Measurements from ENCODE around the gene RHOC.

RHOC gene

DNA sequence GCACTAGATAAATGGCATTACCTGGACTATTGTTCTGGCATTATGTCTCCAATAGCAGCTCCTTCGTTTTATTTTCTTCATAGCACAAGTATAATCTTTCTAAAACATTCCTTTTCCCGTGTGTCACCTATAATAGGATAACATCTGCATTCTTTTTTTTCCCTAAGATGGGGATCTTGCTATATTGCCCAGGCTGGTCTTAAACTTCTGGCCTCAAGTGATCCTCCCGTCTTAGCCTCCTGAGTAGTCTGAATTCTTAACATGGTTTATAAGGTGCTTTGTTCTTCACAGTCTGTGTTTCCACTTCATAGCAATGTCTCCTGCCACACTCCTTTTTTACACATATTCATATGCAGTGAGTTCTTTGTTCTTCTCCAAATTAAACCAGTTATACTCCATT is 41.1 kb downstream of the RHOC start:
- H3K36me3 Mint-ChIP-seq (ENCODE audit: low read depth): peaks cover 79% of the 10 kb centered on the region
- H3K27me3 Mint-ChIP-seq (ENCODE audit: low read depth): no peaks in the 10 kb centered on the region
- H3K27ac Mint-ChIP-seq: no peak overlapping the region
- no peaks in the 10 kb centered on the region for H3K4me1 Mint-ChIP-seq
- no peak overlapping the region for H3K4me3 Mint-ChIP-seq
- H3K9me3 Mint-ChIP-seq: no peaks in the 10 kb centered on the region
- TF ChIP-seq, protein P1, sequence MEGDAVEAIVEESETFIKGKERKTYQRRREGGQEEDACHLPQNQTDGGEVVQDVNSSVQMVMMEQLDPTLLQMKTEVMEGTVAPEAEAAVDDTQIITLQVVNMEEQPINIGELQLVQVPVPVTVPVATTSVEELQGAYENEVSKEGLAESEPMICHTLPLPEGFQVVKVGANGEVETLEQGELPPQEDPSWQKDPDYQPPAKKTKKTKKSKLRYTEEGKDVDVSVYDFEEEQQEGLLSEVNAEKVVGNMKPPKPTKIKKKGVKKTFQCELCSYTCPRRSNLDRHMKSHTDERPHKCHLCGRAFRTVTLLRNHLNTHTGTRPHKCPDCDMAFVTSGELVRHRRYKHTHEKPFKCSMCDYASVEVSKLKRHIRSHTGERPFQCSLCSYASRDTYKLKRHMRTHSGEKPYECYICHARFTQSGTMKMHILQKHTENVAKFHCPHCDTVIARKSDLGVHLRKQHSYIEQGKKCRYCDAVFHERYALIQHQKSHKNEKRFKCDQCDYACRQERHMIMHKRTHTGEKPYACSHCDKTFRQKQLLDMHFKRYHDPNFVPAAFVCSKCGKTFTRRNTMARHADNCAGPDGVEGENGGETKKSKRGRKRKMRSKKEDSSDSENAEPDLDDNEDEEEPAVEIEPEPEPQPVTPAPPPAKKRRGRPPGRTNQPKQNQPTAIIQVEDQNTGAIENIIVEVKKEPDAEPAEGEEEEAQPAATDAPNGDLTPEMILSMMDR (IDR thresholded peaks at IDR 0.05; ENCODE audit: unreplicated experiment in 3 of 3): no peak

DNA sequence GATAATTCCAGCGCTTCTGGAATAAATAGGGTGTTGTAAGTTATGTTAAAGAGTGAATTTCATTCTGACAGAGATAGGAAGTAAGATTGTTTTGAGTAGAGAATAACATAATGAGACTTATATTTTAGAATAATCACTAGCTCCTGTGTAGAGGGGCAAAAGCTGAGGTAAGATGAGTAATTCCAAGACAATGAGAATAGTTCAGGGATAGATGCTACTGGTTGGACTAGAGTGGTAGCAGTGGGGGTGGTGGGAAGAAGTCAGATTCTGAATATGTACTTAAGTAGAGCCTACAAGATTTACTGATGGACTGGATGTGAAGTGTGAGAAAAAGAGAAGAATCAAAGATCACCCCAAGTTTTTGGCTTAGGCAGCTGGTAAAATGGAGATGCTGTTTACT is 55.7 kb downstream of the RHOC start:
- TF ChIP-seq, protein P1 (IDR thresholded peaks at IDR 0.05; ENCODE audit: unreplicated experiment in 3 of 3): no peak
- H3K36me3 Mint-ChIP-seq (ENCODE audit: low read depth): peaks cover 52% of the 10 kb centered on the region
- no peaks in the 10 kb centered on the region for H3K27me3 Mint-ChIP-seq (ENCODE audit: low read depth)
- H3K27ac Mint-ChIP-seq: no peak overlapping the region
- H3K4me3 Mint-ChIP-seq: no peak overlapping the region
- H3K4me1 Mint-ChIP-seq: no peaks in the 10 kb centered on the region
- H3K9me3 Mint-ChIP-seq: no peaks in the 10 kb centered on the region
